Lung microvascular endothelial cell (primary cell): ENCODE data around the gene ARHGAP42. TPM values are rescaled to one million over a fixed set of nuclear protein-coding genes. Genes with fewer than 3 reads are reported as not detected.
"Not testable (repeated sequence)": the region's sequence is repeated elsewhere in the genome, so short reads cannot be mapped to it uniquely, and the experiment has no call there.

Experiments
- DNase-seq, 2 donors: peaks; one replicate each; pipeline versions ENCODE4 v3.0.0 to v3.0.0-alpha.2; 2010; ENCODE audit warnings: low read depth in 2 of 2
- total RNA-seq: library from RNA; depleted of rRNA; stranded (reverse); fragments of >200 nt; gene quantifications from 2 replicates; pipeline ENCODE4 v1.2.1, GENCODE V29; 2014

ARHGAP42 gene
- total RNA-seq, 1 donor from 2014 or later, result 7.1 TPM

DNA sequence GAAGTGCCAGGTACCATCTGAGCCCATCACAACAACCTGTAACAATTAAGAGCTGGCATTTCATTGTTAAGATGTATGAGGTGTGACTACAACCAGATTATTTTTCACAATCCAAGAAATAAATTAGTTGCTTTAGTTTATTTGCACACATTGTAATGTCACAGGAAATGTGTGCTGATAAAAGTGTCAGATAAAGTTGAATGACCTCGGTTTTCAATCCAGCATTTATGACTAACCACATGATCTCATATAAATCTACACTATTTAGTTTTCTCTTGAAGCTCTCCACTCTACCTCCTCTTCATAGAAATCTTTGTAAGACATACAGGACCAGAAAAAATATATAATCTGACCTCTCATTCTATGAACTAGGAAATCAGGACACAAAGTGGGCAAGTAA lies 276.3 kb downstream of the ARHGAP42 start:
- peak; percentile 23 to 66 for DNase-seq

GRCh38 chr11:100964435-100964834 lies 277.3 kb downstream of the ARHGAP42 start:
- DNase-seq, result no peak

GRCh38 chr11:100965346-100965745 lies 278.3 kb downstream of the ARHGAP42 start:
- DNase-seq, result no peak

- DNase-seq, result no peak
Observed at GRCh38 chr11:100966366-100966765, 279.3 kb downstream of the ARHGAP42 start.

GRCh38 chr11:100969008-100969407 lies 281.9 kb downstream of the ARHGAP42 start:
- DNase-seq, result no peak

DNA sequence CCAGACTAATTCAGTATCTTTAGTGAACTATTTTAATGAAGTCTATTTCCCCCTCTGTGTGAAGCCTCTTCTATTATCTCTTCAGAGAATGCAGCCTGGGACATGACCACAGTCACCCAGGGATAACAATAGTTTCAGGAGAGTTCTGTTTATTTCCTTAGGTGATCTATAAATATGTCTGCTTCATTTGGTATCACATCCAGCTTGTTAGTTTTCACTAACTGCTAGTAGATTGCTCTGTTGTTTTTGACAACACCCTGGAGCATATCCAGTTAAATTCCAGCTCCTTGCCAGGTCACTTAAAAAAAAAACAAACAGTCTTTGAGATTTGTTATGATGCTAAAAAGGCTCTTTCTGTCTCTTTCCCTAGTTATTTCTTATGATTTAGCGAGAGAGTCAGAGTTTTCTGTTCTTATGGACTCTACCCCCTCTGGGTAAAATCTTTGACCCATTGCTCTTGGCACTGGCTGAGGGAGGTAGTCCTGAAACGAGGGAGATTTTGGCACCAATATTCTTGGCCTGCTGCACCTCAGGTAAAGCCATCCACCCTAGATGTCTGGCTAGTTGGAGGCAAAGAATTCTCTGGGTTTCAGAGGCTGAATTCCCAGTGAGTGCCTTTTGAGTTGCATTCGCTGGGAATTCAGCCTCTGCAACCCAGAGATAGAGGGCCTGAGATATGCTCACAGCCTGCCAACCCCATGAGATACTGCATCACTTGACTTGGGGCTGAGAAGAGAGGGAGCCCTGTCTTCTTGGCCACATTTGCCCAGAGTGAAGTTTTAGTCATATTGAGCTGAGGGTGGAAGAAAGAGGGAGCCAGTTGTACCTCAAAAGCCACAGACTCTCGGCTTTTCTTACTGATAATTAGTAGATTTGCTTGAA lies 283.4 kb downstream of the ARHGAP42 start:
- DNase-seq, result no peak

- no peak for DNase-seq
Observed at GRCh38 chr11:100972046-100972445, 285.0 kb downstream of the ARHGAP42 start.

GRCh38 chr11:100978442-100978841 lies 291.4 kb downstream of the ARHGAP42 start:
- DNase-seq, result no peak

- peak in 1 of 2 donors; percentile 23 for DNase-seq
Observed at GRCh38 chr11:100978939-100979338, 291.9 kb downstream of the ARHGAP42 start.

DNA sequence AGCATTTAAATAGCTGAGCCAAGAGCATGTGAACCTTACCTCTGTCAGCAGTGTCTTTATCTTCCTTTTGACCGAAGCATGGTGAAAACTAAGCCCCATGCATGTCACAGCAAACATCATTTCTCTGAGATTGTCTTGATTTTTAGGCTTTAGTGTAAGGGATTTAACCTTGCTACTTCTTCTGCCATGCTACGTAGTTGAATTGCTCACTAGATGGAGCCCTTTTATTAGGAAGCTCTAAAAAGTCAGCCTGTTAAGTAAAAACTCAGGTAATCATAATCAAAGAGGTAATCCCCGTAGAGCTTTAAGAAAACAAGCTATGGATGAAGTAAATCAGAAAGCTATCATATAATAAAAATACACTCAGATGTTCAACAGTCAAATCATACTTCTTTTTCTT lies 293.1 kb downstream of the ARHGAP42 start:
- DNase-seq, result peak in 1 of 2 donors; percentile 36

- no peak for DNase-seq
Observed at GRCh38 chr11:100981196-100981824, 294.2 kb downstream of the ARHGAP42 start.

- DNase-seq, result no peak
Observed at GRCh38 chr11:100984668-100985067, 297.6 kb downstream of the ARHGAP42 start.

DNA sequence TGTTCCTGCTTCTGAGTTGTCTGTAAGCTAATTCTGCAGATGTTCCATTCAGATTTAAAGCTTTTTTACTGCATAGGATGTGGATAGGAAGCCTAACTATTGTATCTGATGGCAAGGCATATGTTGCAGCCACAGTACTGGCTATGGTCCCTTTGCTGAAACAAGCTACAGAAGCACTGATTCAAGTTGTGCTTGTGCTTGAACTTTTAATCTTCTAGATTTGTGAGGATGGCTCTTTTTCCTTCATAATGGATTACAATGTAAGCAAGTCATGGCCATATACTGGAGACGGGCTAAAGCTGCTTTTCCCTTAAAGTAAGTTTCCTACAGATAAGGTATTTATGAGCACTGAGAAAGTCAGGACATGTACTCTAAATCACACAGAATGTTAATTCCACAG lies 303.8 kb downstream of the ARHGAP42 start:
- DNase-seq, result no peak

DNA sequence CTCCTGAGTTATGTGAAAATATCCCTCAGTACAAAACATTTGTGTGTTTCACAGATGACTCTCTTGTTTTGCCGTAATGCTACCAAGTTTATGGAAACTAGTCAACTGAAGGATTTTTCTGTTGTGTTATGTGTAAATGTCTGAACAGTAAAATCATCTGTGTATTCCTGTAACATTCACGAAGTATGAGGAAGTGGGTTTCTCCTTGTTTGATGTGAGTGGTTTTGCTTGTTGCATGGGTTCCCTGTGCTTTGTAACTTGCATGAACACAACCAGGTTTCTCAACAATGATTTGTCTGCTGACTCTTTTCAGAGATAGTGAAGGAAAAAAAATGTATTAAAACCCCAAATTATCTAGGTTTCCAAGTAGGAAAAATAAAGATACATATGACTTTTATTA lies 304.5 kb downstream of the ARHGAP42 start:
- no peak for DNase-seq

- DNase-seq, result no peak
Observed at GRCh38 chr11:100994966-100995365, 307.9 kb downstream of the ARHGAP42 start.

GRCh38 chr11:100999756-101000155 lies 312.7 kb downstream of the ARHGAP42 start:
- no peak for DNase-seq

DNA sequence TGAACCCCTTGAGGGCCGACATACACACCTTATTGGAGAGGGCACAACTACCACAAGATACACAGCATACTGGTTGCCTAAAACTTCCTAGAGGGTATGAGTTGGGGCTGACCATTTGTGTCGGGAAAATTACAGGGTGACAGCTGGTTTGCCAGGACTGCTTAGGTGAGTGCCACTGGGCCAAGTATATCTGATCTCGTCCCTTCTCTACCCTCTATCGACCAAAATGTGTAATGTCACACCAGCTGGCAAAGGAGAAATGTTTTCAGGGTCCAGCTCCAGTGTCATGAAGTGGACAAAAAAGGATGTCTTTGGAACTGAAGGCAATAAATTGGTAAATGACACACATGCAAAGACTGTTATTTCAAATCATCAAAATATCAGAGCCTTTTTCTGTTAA lies 316.4 kb downstream of the ARHGAP42 start:
- peak in 1 of 2 donors; percentile 10 for DNase-seq

DNA sequence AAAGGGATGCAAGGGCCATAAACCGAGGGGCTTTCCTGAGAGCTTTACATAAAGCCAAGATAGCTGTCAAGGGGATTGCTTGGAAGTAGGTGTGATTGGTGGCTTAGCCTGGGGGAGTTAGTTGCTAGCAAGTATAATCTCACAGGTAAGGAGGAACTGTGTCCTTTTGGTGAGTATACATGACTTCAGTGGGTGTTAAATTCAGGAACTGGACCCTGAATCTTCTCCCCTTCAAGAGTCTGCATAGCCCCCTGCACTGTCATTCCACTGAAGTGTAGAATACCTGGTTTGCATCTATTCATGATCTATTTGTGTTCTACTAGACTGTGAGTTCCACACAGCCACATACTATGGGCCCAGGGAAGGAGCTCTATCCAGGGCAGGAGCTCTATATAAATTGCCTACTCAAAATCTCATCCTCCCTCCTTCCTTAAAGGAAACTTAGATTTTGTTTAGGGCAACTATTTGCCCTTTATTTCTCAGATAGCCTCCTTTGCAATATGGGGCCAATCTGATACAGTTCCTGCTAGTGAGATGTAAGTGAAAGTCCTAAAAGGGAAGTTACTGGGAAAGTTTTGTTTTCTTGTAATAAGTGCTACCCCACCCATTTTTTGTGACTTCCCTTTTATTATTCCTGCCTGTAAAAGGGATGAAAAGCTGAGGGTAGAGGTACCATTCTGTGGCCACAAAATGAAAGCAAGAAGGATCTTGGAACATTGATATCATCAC lies 322.0 kb downstream of the ARHGAP42 start:
- no peak for DNase-seq

GRCh38 chr11:101009690-101010055 lies 322.6 kb downstream of the ARHGAP42 start:
- DNase-seq, result no peak

- no peak for DNase-seq
Observed at GRCh38 chr11:101010899-101011298, 323.8 kb downstream of the ARHGAP42 start.

DNA sequence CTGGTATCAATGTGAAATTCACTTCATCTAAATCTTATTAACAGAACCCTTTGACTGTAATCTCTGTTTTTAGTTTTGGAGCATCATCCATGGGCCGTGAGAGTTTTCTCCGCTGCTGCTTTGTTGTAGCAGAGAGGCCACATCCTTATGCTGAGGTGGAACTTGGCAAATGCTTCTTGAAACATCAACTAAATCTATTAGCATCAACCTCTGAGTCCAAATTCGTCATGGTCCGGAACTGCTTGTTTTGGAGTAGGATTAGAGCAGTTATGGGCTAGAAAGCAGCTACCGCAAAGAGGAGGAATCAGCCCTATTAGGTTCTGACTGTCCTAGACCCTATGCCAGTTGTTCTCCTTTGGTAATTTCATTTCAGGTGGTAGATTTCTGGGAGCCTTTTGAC lies 324.8 kb downstream of the ARHGAP42 start:
- no peak for DNase-seq

DNA sequence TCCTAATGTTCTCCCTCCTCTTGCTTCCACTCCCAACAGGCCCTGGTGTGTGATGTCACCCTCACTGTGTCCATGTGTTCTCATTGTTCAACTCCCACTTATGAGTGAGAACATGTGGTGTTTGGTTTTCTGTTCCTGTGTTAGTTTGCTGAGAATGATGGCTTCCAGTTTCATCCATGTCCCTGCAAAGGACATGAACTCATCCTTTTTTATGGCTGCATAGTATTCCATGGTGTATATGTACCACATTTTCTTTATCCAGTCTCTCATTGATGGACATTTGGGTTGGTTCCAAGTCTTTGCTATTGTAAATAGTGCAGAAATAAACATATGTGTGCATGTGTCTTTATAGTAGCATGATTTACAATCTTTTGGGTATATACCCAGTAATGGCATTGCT lies 326.6 kb downstream of the ARHGAP42 start:
- not testable (repeated sequence) for DNase-seq
